Muscle layer of duodenum (tissue), 2 donors: ENCODE results near the gene ABHD17B.

Experiments
- H3K27ac ChIP-seq: one replicate; pipeline ENCODE4 v1.7.0; 2013; ENCODE audit warnings: mild to moderate bottlenecking, low read length
- H3K27me3 ChIP-seq: one replicate; pipeline ENCODE4 v1.7.0; 2013; ENCODE audit warnings: low read depth, mild to moderate bottlenecking, control low read depth, low read length
- H3K36me3 ChIP-seq, 2 donors: one replicate each; pipeline ENCODE4 v1.7.0; 2013; ENCODE audit warnings: low read length in 2 of 2, control low read depth in 1 of 2, mild to moderate bottlenecking in 1 of 2; ENCODE audit not compliant: insufficient read depth in 2 of 2, control insufficient read depth in 1 of 2
- H3K4me1 ChIP-seq, 2 donors: one replicate each; pipeline ENCODE4 v1.7.0; 2013; ENCODE audit warnings: low read length in 2 of 2, mild to moderate bottlenecking in 2 of 2, control low read depth in 1 of 2, moderate library complexity in 1 of 2; ENCODE audit not compliant: insufficient read depth in 2 of 2, control insufficient read depth in 1 of 2
- H3K4me3 ChIP-seq, 2 donors: one replicate each; pipeline ENCODE4 v1.7.0; 2013; ENCODE audit warnings: low read length in 2 of 2, low read depth in 1 of 2, mild to moderate bottlenecking in 1 of 2
- H3K9me3 ChIP-seq, 2 donors: one replicate each; pipeline ENCODE4 v1.7.0; 2013; ENCODE audit warnings: low read length in 2 of 2, control low read depth in 1 of 2, mild to moderate bottlenecking in 1 of 2; ENCODE audit not compliant: control insufficient read depth in 1 of 2
- donor health status: healthy.

The ABHD17B gene

DNA sequence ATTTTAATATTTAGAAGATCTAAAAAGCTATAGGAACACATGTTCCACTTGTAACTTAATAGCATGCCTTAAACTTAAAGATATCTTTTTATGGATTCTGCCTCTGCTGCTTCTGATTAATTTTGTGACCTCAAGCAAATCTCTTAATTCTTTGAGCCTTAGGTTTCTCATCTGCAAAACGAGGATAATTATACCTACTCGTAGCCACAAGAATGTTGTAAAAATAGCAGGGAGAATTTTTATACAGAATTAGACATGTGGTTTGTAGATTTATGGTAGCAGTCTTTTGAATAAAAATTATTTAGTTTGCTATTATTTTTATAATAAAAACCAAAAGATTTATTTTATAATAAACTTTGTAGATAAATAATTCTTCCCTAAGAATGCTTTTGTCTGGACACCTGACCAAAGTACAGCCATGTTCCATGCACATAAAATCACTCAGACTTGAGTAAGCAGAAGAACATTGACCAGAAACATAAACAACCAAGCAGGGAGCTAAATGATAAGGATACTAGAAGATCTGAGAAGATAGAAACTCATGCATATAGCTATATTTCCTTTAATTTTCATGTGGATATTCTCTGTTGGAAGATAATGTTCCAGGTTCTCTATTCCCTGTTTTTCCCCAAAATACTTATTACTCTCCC, 18.9 kb upstream of the ABHD17B start:
- Histone ChIP-seq H3K27ac (no peak overlapping the region), H3K27me3 (no peaks in the 10 kb centered on the region), H3K36me3 (no peaks in the 10 kb centered on the region), H3K4me3 (no peak overlapping the region), H3K4me1 (no peaks in the 10 kb centered on the region), H3K9me3 (no peaks in the 10 kb centered on the region)

DNA sequence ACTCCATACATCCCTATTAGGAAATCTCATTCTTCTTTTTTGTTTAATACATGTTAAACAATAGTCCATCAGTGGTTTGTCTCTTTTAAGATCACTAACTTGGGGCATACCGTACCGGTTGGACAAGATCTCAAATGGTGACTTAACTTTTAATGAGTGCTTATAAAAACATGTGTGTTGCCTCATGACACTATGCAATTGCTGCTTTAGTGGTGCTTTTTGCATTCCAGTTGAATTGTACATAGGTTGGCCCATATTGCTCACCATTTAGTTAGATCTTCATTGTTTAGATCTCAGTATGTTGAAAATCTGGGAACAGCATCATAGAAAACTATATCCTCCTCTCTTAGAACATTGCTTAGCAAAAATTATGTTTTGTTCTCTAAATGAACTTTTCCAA, 18.2 kb upstream of the ABHD17B start:
- Histone ChIP-seq H3K9me3 (no peaks in the 10 kb centered on the region), H3K27me3 (no peaks in the 10 kb centered on the region), H3K27ac (no peak overlapping the region), H3K4me1 (no peaks in the 10 kb centered on the region), H3K4me3 (no peak overlapping the region), H3K36me3 (no peaks in the 10 kb centered on the region)

DNA sequence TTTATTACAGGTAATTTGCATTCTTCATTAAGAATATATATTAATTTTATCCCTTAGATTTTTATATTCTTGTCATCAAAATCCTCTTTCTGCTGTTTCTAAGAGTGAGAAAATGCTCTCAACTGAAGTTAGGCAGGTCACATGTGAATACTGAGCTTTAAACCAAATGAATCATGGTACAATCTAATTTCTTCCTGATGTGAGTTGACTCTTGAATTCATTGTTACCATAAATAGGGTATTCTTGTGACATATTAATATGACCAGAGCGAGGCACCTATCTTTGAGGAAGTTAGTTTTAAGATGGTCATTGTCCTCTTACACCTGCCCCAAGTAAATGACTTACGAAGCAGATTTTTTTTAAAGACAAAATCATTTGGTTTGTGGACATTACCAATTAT, 17.8 kb upstream of the ABHD17B start:
- no peaks in the 10 kb centered on the region for H3K9me3 ChIP-seq
- H3K4me1 ChIP-seq = no peaks in the 10 kb centered on the region
- H3K4me3 ChIP-seq = no peak overlapping the region
- H3K27ac ChIP-seq = no peak overlapping the region
- H3K27me3 ChIP-seq = no peaks in the 10 kb centered on the region
- H3K36me3 ChIP-seq = no peaks in the 10 kb centered on the region

GRCh38 chr9:71928376-71928775, 17.4 kb upstream of the ABHD17B start:
- no peak overlapping the region for H3K27ac ChIP-seq
- no peaks in the 10 kb centered on the region for H3K36me3 ChIP-seq
- no peaks in the 10 kb centered on the region for H3K4me1 ChIP-seq
- no peak overlapping the region for H3K4me3 ChIP-seq
- H3K27me3 ChIP-seq = no peaks in the 10 kb centered on the region
- no peaks in the 10 kb centered on the region for H3K9me3 ChIP-seq

GRCh38 chr9:71925834-71926233, 14.8 kb upstream of the ABHD17B start:
- no peaks in the 10 kb centered on the region for H3K36me3 ChIP-seq
- H3K4me1 ChIP-seq = no peaks in the 10 kb centered on the region
- H3K27me3 ChIP-seq = no peaks in the 10 kb centered on the region
- no peaks in the 10 kb centered on the region for H3K9me3 ChIP-seq
- H3K4me3 ChIP-seq = no peak overlapping the region
- H3K27ac ChIP-seq = no peak overlapping the region

GRCh38 chr9:71924576-71924975, 13.6 kb upstream of the ABHD17B start:
- H3K27me3 ChIP-seq = no peaks in the 10 kb centered on the region
- no peaks in the 10 kb centered on the region for H3K36me3 ChIP-seq
- no peaks in the 10 kb centered on the region for H3K9me3 ChIP-seq
- H3K4me1 ChIP-seq = no peaks in the 10 kb centered on the region
- H3K27ac ChIP-seq = no peak overlapping the region
- H3K4me3 ChIP-seq = no peak overlapping the region

GRCh38 chr9:71921190-71921814, 10.3 kb upstream of the ABHD17B start:
- Histone ChIP-seq H3K27ac (no peak overlapping the region), H3K4me1 (no peaks in the 10 kb centered on the region), H3K36me3 (no peaks in the 10 kb centered on the region), H3K27me3 (no peaks in the 10 kb centered on the region), H3K9me3 (no peaks in the 10 kb centered on the region), H3K4me3 (no peak overlapping the region)

DNA sequence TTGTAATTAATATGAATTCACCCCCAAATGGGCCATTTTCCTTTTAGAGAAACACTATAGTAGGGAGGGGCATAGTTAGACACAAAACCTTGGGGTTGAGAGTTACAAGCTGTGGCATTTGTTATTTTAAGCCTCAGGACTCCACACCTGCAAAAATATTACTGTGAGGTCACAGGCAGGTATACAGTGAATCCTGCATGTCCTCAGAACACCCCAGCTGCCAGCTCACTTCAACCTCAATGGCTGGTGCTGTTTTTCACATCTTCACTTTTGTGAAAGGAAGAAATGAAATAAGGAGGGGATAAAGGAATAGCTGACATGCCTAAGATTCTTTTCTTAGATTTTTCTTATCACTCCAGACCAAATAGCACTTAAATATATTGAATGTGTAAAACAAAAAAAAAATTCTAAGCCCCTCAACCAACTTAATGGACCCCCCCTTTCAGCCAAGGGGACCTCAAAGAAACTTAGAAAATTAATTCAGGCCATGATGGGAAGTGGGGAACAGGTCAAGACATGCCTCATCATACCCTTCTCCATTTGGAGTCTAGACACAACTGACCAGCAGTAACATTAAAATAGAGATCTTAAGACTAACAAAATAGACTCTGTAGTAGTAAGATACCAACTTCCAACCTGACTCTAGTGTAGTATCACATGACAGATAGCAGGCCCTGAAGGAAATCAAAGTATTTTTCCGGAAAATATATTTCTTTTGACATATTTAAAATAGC, 9.6 kb upstream of the ABHD17B start:
- Histone ChIP-seq H3K27ac (no peak overlapping the region), H3K36me3 (no peaks in the 10 kb centered on the region), H3K9me3 (no peaks in the 10 kb centered on the region), H3K4me3 (no peak overlapping the region), H3K4me1 (no peaks in the 10 kb centered on the region), H3K27me3 (no peaks in the 10 kb centered on the region)

- Histone ChIP-seq H3K4me1 (no peaks in the 10 kb centered on the region), H3K27me3 (no peaks in the 10 kb centered on the region), H3K4me3 (no peak overlapping the region), H3K36me3 (no peaks in the 10 kb centered on the region), H3K9me3 (no peaks in the 10 kb centered on the region), H3K27ac (no peak overlapping the region)
Observed at GRCh38 chr9:71918419-71918818, 7.4 kb upstream of the ABHD17B start.

DNA sequence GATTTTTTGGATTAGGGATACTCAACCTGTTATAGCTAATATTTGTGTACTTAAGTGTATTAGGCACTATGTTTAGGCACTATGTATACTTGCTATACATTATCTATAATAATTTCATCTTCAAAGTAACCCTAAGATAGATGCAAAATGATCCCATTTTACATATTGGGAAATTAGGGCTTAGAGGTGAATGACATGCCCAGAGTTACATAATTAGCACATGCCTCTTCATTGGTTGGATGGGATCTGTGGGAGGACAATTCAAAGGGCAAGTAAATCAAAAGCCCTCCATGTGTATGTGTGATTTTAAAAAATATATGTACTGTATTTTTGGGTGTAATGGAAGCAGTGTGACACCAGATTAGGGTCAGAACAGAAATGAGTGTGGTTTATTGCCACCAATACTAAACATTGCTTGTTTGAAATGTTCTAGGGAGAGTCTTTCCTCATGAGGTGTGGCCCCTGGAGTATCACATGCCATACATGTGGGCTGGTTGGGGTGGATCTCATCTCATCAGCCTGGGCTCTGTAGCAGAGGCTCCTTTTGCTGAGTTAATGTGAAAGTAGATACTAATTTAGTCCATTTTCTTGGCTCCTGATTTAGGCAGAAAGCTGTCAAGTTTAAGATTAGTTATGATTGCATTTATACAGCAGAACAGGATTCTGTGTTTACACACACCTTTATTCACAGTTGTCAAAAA, 6.0 kb upstream of the ABHD17B start:
- no peaks in the 10 kb centered on the region for H3K36me3 ChIP-seq
- no peaks in the 10 kb centered on the region for H3K9me3 ChIP-seq
- H3K27ac ChIP-seq = no peak overlapping the region
- H3K27me3 ChIP-seq = no peaks in the 10 kb centered on the region
- H3K4me3 ChIP-seq = no peak overlapping the region
- H3K4me1 ChIP-seq = peaks cover 0 to 10% of the 10 kb centered on the region in 2 donors

DNA sequence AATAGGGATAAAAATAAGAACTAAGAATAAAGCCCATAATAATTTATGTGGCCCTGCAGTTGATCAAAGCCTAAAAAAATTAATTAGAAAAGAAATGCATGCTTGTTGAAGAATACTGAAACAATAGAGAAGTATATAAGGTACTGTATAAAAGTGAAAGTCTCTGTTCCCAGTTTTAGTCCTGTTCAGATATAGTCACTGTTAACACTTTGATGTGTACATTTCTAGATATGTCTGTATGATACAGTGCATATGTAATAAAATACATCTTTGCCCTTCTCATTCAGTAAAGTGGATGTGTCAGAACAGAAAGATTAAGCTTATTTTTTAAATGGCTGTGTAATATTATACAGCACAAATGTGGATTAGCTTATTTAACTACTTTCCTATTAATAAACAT, 4.5 kb upstream of the ABHD17B start:
- peaks cover 0 to 5% of the 10 kb centered on the region in 2 donors for H3K36me3 ChIP-seq
- no peak overlapping the region for H3K4me3 ChIP-seq
- peaks cover 0 to 12% of the 10 kb centered on the region in 2 donors for H3K4me1 ChIP-seq
- H3K27ac ChIP-seq = no peak overlapping the region
- H3K27me3 ChIP-seq = no peaks in the 10 kb centered on the region
- H3K9me3 ChIP-seq = no peaks in the 10 kb centered on the region
